GM18861 (cell line): ENCODE results near the gene GBP6.
"Not testable (repeated sequence)": the region's sequence is repeated elsewhere in the genome, so short reads cannot be mapped to it uniquely, and the experiment has no call there.

Experiments
- ATAC-seq: cut with Tn5 transposase; IDR thresholded peaks from one replicate; pipeline ENCODE4 v1.9.1; 2021; ENCODE audit not compliant: unreplicated experiment

Gene GBP6

GRCh38 chr1:89369331-89369730, 5.5 kb downstream of the GBP6 start:
- no peak for ATAC-seq

GRCh38 chr1:89373810-89374209, 10.0 kb downstream of the GBP6 start:
- ATAC-seq, result not testable (repeated sequence)

DNA sequence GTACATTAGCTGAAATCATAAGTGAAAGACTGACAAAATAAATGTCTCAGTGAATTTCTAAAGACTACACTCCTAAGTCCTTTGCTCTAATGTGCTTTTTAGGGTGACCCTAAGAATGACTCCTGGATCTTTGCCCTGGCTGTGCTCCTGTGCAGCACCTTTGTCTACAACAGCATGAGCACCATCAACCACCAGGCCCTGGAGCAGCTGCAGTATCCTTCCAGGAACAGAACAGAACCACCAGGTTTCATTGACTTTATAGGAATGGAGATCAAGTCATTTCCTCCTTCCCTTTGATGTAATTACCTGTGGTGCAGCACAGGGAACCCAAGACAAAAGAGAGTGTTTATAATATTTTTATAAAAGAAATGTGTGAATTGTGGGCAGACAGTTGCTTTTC, 14.1 kb downstream of the GBP6 start:
- ATAC-seq, result no peak

DNA sequence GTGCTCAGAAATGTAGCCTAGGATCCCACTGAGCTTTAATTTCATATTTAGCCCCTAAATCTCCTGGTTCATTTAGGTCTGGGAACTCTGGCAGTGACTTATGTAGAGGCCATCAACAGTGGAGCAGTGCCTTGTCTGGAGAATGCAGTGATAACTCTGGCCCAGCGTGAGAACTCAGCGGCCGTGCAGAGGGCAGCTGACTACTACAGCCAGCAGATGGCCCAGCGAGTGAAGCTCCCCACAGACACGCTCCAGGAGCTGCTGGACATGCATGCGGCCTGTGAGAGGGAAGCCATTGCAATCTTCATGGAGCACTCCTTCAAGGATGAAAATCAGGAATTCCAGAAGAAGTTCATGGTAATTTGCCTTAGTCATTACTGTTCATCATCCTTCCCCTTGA, 17.8 kb downstream of the GBP6 start:
- ATAC-seq, result no peak

- no peak for ATAC-seq
Measured at GRCh38 chr1:89382479-89382878, 18.6 kb downstream of the GBP6 start.

DNA sequence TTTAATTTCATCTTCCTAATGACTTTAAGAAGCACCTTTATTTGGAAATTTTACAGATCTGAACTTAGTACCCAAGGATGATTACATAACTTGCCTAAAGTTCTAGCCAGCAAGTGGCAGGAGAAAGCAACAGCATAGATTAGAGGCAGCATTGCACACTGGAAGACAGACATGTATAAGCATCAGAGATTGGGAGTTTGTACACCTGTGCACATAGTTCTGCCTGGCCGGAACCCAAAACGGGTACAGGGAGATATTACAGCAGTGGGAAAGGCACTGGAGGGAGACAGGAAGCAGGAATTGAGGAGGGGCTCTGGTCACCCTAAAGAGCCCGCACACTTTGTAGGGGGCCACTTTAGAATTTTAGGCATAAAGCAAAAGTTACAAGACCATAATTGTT, 19.3 kb downstream of the GBP6 start:
- no peak for ATAC-seq

DNA sequence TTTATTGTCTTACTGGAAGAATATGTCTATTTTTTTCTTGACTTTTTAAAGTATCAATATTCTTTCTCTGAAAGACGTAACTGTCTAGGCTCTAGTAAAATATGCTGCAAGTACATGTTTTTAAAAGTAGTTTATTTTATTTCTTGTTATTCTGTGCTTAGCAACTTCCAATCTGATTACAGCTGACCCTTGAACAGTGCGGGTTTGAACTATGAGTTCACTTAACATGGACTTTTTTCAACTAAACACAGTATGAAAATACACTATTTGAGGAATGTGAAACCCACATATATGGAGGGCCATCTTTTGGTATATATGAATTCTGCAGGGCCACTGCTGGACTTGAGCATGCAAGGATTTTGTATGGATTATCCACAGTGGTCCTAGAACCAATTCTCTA, 26.8 kb downstream of the GBP6 start:
- ATAC-seq, result no peak

DNA sequence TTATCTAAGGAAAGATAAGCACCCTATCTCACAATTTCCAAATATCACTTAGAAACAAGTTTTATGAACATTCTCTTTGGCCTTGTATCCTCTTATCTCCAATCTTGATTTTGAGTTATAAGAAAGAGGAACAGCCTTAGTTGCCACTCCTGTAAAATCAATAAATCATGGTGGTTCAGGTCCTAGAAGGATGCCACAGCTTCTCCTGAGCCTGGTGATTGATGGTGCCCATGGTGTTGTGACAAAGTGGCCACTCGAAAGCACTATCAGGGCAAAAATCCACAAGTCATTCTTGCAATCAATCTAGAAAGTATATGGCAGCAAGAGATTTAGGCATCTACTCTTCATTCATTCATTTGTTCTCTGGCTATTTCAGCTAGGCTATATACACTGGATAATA, 27.8 kb downstream of the GBP6 start:
- no peak for ATAC-seq

DNA sequence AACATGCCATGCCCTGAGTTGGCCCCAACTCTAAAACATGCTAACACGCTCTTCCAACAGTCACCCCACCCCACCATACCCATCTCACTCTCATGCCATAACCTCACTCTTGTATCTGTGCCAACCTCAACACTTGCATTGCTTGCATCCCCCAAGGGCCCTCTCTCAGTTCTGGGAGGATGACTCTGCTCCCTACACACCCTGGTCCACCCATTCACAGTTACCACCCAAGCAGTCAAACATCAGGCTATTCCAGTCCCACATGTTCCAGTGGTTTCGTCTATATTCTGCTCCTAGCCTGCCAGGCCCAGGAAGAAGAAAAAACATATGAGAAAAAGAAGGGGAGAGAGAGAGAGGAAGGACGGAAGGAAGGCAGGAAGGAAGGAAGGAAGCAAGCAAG, 31.0 kb downstream of the GBP6 start:
- no peak for ATAC-seq

DNA sequence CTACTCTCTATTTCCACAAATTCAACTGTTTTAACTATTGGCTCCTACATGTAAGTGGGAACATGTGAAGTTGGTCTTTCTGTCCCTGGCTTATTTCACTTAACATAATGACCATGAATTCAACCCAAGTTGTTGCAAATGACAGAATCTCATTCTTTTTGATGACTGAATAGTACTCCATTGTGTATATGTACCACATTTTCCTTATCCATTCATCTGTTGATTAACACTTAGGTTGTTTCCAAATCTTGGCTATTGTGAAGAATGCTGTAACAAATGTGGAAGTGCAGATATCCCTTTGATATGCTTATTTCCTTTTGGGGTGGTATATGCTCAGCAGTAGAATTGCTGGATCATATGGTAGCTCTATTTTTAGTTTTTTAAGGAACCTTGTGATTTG, 33.0 kb downstream of the GBP6 start:
- ATAC-seq, result no peak

DNA sequence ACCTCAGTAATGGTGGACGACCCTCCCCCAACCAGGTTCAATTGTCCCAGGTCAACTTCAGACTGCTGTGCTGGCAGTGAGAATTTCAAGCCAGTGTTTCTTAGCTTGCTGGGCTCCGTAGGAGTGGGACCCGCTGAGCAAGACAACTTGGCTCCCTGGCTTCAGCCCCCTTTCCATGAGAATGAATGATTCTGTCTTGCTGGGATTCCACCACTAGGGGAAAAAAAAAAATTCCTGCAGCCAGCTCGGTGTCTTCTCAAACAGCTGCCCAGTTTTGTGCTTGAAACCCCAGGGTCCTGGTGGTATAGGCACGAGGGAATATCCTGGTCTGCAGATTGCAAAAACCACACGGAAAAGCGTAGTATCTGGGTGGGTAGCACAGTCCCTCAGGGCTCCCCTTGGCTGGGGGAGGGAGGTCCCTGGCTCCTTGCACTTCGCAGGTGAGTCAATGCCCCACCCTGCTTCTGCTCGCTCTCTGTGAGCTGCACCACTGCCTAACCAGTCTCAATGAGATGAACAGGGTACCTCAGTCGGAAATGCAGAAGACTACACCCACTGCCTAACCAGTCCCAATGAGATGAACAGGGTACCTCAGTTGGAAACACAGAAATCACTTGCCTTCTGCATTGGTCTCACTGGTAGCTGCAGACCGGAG, 41.5 kb downstream of the GBP6 start:
- no peak for ATAC-seq

- ATAC-seq, result no peak
Measured at GRCh38 chr1:89407360-89407759, 43.5 kb downstream of the GBP6 start.

GRCh38 chr1:89407768-89408167, 43.9 kb downstream of the GBP6 start:
- ATAC-seq, result not testable (repeated sequence)

GRCh38 chr1:89425056-89425455, 61.2 kb downstream of the GBP6 start:
- ATAC-seq, result no peak

DNA sequence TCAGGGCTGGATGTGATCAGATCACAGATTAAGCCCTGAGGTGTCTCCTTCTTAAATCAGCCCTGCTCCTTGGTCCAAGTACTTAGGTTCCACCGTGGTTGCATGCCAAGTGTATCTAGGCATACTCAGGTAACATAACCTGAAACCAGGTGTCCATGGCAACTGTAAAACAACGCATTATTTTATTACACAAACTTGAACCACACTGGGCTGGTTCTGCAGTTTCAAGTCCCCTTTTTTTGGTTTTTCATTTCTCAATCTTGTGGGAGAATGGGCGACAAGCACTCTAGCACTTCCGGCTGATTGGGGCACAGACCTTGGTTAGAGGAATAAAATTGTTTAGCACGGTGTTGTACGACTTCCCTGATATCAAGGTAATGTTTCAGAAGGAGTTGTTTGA, 65.2 kb downstream of the GBP6 start:
- no peak for ATAC-seq

GRCh38 chr1:89429681-89430080, 65.8 kb downstream of the GBP6 start:
- not testable (repeated sequence) for ATAC-seq

DNA sequence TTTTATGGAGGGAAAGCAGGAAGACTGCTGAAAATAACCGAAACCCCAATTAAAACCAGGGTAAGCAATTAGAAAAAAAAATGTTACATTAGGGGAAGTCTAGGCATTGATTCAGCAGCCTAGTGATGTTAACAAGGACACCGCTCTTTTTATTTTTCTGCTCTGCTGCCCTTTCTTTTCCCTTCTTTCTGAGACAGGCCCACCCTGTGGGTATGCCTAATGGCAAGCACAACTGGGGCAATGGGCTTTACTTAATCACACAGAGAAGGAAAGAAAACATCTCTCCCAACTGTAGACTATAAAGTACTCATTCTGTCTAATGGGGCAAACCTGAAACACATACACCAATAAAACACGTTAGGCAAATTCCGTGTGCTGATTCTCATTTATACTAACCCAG, 69.6 kb downstream of the GBP6 start:
- no peak for ATAC-seq

DNA sequence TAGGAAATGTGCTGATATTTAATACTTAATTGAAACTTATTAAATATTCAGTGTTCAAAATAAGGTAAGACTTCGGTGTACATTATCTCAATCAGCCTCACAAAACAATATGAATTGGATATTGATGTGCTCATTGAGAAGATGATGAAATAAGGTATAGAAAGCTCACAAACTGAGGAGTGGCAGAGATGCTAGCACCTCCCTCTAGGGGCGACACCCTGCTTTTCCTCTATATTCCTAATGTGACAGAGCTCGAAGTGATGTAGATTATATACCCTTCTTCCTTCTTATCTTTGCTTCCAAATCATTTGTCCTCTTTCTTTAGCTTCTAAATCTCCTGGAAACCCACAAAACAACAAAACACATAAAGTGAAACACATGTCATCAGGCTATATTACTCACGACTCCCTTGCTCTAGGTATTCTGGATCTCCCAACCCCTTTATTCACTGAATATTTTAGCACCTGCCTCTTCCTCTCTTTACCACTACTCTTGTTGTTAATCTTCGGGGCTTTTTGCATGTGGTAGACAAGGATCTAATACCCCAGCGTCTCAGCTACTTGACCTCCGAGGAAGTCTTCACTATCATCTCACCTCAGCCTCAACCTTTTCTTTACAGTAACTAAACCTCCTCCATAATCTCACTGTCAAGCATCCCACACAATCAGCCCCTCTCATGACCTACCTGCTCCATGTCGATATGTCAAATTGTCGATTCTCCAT, 70.4 kb downstream of the GBP6 start:
- ATAC-seq, result not testable (repeated sequence)
